A673 (cell line): ENCODE results near the gene VPS13D. TPM values are rescaled to one million over a fixed set of nuclear protein-coding genes. Genes with fewer than 3 reads are reported as not detected.
A peak's percentile ranks its signal among the peaks of the same experiment; 100 is the strongest.

ENCODE experiments used
- BruUV-seq: library from RNA; stranded (reverse); fragments of 400-500 nt; replicated peaks from 2 replicates; lab custom pipeline; 2021; lab: Mats Ljungman, UMichigan
- CTCF ChIA-PET: fragments of 300-600 bp; sonication (Branson Sonifier 250); formaldehyde crosslinking; loops from one replicate; lab custom pipeline; 2022; ENCODE audit warnings: antibody characterized with exemption; lab: Charles Lee
- POLR2A ChIA-PET: fragments of 300-600 bp; sonication (Branson Sonifier 250); formaldehyde crosslinking; loops from one replicate; lab custom pipeline; 2022; ENCODE audit warnings: antibody characterized with exemption; ENCODE audit not compliant: low non-redundant PET; lab: Charles Lee
- DNase-seq: peaks from one replicate; pipeline ENCODE4 v3.0.0-alpha.2; 2015; ENCODE audit warnings: low spot score
- H3K27ac ChIP-seq: fragments of 200-600 bp; sonication (generic); 2 replicates; pipeline ENCODE4 v1.5.1; 2016; ENCODE audit warnings: mixed run types, low read depth, mild to moderate bottlenecking, mixed read lengths, antibody characterized with exemption, low read length; ENCODE audit not compliant: poor library complexity, severe bottlenecking
- H3K27me3 ChIP-seq: fragments of 200-600 bp; sonication (generic); replicated peaks from 2 replicates; pipeline ENCODE4 v1.6.1; 2017; ENCODE audit warnings: mixed run types, low read depth, mild to moderate bottlenecking, mixed read lengths, antibody characterized with exemption, low read length; ENCODE audit not compliant: insufficient read depth, poor library complexity
- H3K36me3 ChIP-seq: fragments of 200-600 bp; sonication (generic); 2 replicates; pipeline ENCODE4 v1.6.1; 2016; ENCODE audit warnings: mixed run types, mild to moderate bottlenecking, mixed read lengths, antibody characterized with exemption, low read length; ENCODE audit not compliant: insufficient read depth, poor library complexity, severe bottlenecking
- H3K4me1 ChIP-seq: fragments of 200-600 bp; sonication (generic); 2 replicates; pipeline ENCODE4 v1.6.1; 2017; ENCODE audit warnings: mixed run types, mild to moderate bottlenecking, mixed read lengths, antibody characterized with exemption, low read length; ENCODE audit not compliant: insufficient read depth, poor library complexity, severe bottlenecking
- H3K4me3 ChIP-seq: fragments of 200-600 bp; sonication (generic); 2 replicates; pipeline ENCODE4 v1.5.1; 2016; ENCODE audit warnings: low read depth, mixed run types, mild to moderate bottlenecking, mixed read lengths, low read length; ENCODE audit not compliant: poor library complexity, severe bottlenecking
- H3K9me3 ChIP-seq: fragments of 200-600 bp; sonication (generic); 2 replicates; pipeline ENCODE4 v1.6.1; 2016; ENCODE audit warnings: mixed run types, low read depth, mild to moderate bottlenecking, mixed read lengths, antibody characterized with exemption, low read length; ENCODE audit not compliant: poor library complexity, severe bottlenecking
- CTCF ChIP-seq: fragments of 300-800, 200-600 bp; sonication (generic); conservative IDR thresholded peaks from 2 replicates; pipeline ENCODE4 v1.5.1; 2017; ENCODE audit warnings: low read depth, mild to moderate bottlenecking, antibody characterized with exemption, low read length, moderate library complexity, mixed read lengths
- EZH2 ChIP-seq: fragments of 200-600 bp; sonication (generic); IDR thresholded peaks from 2 replicates; pipeline ENCODE4 v1.6.1; 2017; ENCODE audit warnings: borderline replicate concordance, low read depth, mild to moderate bottlenecking, mixed read lengths, antibody characterized with exemption, low read length; ENCODE audit not compliant: poor library complexity, severe bottlenecking
- intact Hi-C: fragments of 100-400 bp; cut with micrococcal nuclease; formaldehyde crosslinking; loops from one replicate; pipeline ENCODE4 v1.10.0; 2022; ENCODE audit not compliant: unreplicated experiment
- total RNA-seq: library from RNA; stranded (reverse); gene quantifications from 2 replicates; pipeline ENCODE4 v1.2.3, GENCODE V29; 2021

The VPS13D gene
- total RNA-seq, 1 experiment from 2014 or later, result 32.5 TPM

GRCh38 chr1:12231276-12231595, 1.4 kb downstream of the VPS13D start:
- no peaks in the 10 kb centered on the region for H3K9me3 ChIP-seq
- DNase-seq, result no peak
- no peak for TF ChIP-seq EZH2
- no peak for TF ChIP-seq CTCF
- no peak overlapping the region for H3K27ac ChIP-seq
- peak overlapping the region; percentile 99 for H3K4me3 ChIP-seq
- BruUV-seq, result no TSS peak
- intact Hi-C loops, result no loop called here
- POLR2A ChIA-PET, result no interaction called here
- no peaks in the 10 kb centered on the region for H3K36me3 ChIP-seq
- H3K4me1 ChIP-seq, result peaks cover 5% of the 10 kb centered on the region
- CTCF ChIA-PET, result no interaction called here
- H3K27me3 ChIP-seq, result no peaks in the 10 kb centered on the region

DNA sequence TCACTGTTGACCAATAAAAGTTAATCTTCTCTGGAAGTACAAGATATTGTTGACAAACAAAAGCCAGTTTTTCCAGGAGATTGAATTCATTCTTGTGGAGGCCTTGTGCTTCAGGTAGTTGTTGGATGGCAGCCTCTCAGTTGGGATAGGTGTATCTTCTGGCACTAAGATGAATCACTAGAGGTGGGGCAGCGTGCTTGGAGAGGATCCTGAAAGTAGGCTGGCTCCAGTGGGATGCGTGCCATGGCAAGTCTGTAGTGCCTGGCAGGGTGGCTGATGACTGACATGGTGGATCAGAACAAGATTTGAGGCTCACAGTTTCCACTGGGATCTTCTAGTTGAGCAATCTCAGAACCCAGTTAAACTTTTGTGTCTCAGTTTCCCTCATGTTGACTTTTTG, 2.4 kb downstream of the VPS13D start:
- no TSS peak for BruUV-seq
- H3K36me3 ChIP-seq, result no peaks in the 10 kb centered on the region
- no peaks in the 10 kb centered on the region for H3K9me3 ChIP-seq
- ChIA-PET CTCF (no interaction called here), POLR2A (no interaction called here)
- DNase-seq, result no peak
- intact Hi-C loops, result no loop called here
- no peak overlapping the region for H3K4me3 ChIP-seq
- TF ChIP-seq EZH2, result no peak
- TF ChIP-seq CTCF, result no peak
- H3K4me1 ChIP-seq, result peaks cover 5% of the 10 kb centered on the region
- H3K27me3 ChIP-seq, result no peaks in the 10 kb centered on the region
- H3K27ac ChIP-seq, result no peak overlapping the region

DNA sequence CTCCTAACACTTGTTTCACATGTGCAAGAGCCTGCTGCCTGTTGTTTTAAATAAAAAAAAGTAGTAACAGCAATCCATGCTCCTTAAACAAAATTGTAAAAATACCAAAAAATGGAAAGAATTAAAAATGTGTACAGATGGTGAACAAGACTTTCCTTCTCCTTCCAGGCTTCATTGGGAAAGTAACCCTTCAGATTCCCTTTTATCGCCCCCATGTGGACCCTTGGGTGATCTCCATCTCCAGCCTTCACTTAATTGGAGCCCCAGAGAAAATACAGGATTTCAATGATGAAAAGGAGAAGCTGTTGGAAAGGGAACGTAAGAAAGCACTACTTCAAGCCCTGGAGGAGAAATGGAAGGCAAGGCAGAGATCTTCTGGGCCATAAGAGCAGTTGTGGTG, 14.2 kb downstream of the VPS13D start:
- no peaks in the 10 kb centered on the region for H3K9me3 ChIP-seq
- no TSS peak for BruUV-seq
- ChIA-PET POLR2A (no interaction called here), CTCF (interaction anchor here (1.0 kb wide), 1 partner anchor 119 kb away, joined by 5 read pairs; no protein-coding TSS in a partner anchor)
- no peak overlapping the region for H3K27ac ChIP-seq
- DNase-seq, result peak; percentile 40
- intact Hi-C loops, result no loop called here
- TF ChIP-seq EZH2 (no peak), CTCF (peak; percentile 63)
- no peaks in the 10 kb centered on the region for H3K4me1 ChIP-seq
- peaks cover 18% of the 10 kb centered on the region for H3K36me3 ChIP-seq
- H3K27me3 ChIP-seq, result no peaks in the 10 kb centered on the region
- no peak overlapping the region for H3K4me3 ChIP-seq
